ENCODE results near the gene BAHCC1.

Gene BAHCC1

DNA sequence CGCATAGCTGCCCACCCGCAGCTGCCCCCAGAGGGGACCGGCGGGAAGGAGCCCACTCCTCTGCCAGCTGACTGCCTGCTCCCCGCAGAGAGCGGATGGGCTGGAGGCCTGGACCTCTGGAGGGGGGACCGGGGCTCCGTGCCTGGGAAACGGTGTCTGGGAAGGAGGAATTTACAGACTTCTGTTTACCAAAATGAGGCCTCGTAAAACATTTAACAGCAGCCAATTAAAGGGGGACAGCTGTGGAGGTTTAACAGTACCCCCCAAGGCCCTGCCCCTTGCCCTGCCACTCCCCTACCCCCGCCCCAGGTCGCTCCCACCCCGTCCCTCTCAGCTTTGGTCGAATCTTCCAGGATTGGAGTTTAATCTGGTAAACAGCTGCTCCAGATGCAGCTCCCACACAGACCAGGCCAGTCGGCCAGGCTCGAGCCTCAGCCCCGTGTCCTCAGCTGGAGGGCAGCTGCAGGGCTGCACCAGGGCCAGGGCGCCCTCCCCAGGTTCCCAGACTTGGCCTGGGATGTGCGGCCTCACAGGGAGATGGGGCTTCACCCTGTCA lies 41.1 kb downstream of the BAHCC1 start:
- no peak for DNase-seq (ENCODE audit: low read depth)
- no peak overlapping the region for H3K4me3 ChIP-seq (ENCODE audit: control insufficient read depth, low read depth, low read length)
- TF ChIP-seq, protein P1, sequence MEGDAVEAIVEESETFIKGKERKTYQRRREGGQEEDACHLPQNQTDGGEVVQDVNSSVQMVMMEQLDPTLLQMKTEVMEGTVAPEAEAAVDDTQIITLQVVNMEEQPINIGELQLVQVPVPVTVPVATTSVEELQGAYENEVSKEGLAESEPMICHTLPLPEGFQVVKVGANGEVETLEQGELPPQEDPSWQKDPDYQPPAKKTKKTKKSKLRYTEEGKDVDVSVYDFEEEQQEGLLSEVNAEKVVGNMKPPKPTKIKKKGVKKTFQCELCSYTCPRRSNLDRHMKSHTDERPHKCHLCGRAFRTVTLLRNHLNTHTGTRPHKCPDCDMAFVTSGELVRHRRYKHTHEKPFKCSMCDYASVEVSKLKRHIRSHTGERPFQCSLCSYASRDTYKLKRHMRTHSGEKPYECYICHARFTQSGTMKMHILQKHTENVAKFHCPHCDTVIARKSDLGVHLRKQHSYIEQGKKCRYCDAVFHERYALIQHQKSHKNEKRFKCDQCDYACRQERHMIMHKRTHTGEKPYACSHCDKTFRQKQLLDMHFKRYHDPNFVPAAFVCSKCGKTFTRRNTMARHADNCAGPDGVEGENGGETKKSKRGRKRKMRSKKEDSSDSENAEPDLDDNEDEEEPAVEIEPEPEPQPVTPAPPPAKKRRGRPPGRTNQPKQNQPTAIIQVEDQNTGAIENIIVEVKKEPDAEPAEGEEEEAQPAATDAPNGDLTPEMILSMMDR (conservative IDR thresholded peaks at IDR 0.05; ENCODE audit: control insufficient read depth, insufficient read depth, low read depth, low read length) = no peak

DNA sequence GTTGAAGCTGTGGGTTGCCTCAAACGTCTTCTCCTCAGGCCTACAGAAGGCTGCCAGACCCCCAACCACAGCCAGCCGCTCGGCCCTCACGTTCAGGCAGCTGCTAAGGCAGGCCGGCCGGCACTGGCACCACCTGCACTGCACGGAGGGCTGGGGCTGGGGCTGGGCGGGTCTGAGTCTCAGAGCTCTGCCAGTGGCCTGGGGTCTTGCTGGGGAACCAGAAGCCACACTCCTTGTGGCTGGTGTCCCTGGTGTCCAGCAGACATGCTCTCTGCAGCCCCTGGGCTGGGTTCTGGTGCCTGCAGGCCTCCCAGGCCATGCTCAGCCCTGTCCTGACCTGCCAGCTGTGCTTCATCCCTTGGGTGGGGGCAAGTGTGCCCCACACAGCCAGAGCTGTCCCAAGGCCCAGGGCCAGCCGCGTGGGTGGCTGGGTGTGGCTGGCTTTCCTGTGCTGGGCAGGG lies 42.0 kb downstream of the BAHCC1 start:
- TF ChIP-seq, protein P1 (conservative IDR thresholded peaks at IDR 0.05; ENCODE audit: control insufficient read depth, insufficient read depth, low read depth, low read length) = no peak
- DNase-seq (ENCODE audit: low read depth) = no peak
- H3K4me3 ChIP-seq (ENCODE audit: control insufficient read depth, low read depth, low read length) = no peak overlapping the region

GRCh38 chr17:81438007-81438659 lies 42.9 kb downstream of the BAHCC1 start:
- no peak for DNase-seq (ENCODE audit: low read depth)
- no peak overlapping the region for H3K4me3 ChIP-seq (ENCODE audit: control insufficient read depth, low read depth, low read length)
- TF ChIP-seq, protein P1 (conservative IDR thresholded peaks at IDR 0.05; ENCODE audit: control insufficient read depth, insufficient read depth, low read depth, low read length) = no peak

DNA sequence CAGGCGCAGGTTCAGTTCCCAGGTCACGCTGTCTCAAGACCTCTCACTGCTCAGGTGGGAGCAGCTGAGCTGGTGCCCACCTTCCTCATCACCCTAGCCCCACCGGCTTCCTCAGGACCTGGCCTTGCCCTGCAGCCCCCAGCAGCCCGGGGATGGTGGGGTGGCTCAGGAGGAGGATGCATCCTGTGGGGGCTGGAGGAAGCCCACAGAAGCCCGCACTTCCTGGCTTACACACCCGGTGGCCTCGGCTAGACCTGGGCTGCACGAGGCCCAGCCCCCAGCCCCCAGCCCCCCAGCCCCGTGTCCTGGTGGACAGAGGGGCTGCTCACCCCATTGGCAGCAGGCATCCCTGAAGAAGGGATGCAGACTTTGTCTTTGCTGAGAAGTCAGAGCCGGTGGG lies 43.4 kb downstream of the BAHCC1 start:
- H3K4me3 ChIP-seq (ENCODE audit: control insufficient read depth, low read depth, low read length) = no peak overlapping the region
- TF ChIP-seq, protein P1 (conservative IDR thresholded peaks at IDR 0.05; ENCODE audit: control insufficient read depth, insufficient read depth, low read depth, low read length) = no peak

GRCh38 chr17:81440051-81440471 lies 44.8 kb downstream of the BAHCC1 start:
- TF ChIP-seq, protein P1 (conservative IDR thresholded peaks at IDR 0.05; ENCODE audit: control insufficient read depth, insufficient read depth, low read depth, low read length) = no peak
- DNase-seq (ENCODE audit: low read depth) = no peak

More for the DNA sequence above, 43.4 kb downstream of the BAHCC1 start:
- DNase-seq (ENCODE audit: low read depth) = no peak

GRCh38 chr17:81440511-81441244 lies 45.4 kb downstream of the BAHCC1 start:
- no peak overlapping the region for H3K4me3 ChIP-seq (ENCODE audit: control insufficient read depth, low read depth, low read length)
- no peak for DNase-seq (ENCODE audit: low read depth)
- TF ChIP-seq, protein P1 (conservative IDR thresholded peaks at IDR 0.05; ENCODE audit: control insufficient read depth, insufficient read depth, low read depth, low read length) = peak; percentile 35

More at GRCh38 chr17:81440051-81440471, 44.8 kb downstream of the BAHCC1 start:
- no peak overlapping the region for H3K4me3 ChIP-seq (ENCODE audit: control insufficient read depth, low read depth, low read length)

Data from fibroblast of mammary gland (primary cell).